OCI-LY7 (cell line): ENCODE data around the gene F8.

Experiments
- CTCF ChIP-seq: fragments of 200-600 bp; sonication (generic); conservative IDR thresholded peaks from 2 replicates; pipeline ENCODE4 v1.5.1; 2014; ENCODE audit warnings: mild to moderate bottlenecking, antibody characterized with exemption, low read length, moderate library complexity, mixed read lengths
- EZH2phosphoT487 ChIP-seq: fragments of 200-600 bp; sonication (generic); IDR thresholded peaks from 2 replicates; pipeline ENCODE4 v1.6.1; 2018; ENCODE audit warnings: low read depth, borderline replicate concordance, mild to moderate bottlenecking, mixed run types, antibody characterized with exemption, low read length, moderate library complexity, mixed read lengths

DNA sequence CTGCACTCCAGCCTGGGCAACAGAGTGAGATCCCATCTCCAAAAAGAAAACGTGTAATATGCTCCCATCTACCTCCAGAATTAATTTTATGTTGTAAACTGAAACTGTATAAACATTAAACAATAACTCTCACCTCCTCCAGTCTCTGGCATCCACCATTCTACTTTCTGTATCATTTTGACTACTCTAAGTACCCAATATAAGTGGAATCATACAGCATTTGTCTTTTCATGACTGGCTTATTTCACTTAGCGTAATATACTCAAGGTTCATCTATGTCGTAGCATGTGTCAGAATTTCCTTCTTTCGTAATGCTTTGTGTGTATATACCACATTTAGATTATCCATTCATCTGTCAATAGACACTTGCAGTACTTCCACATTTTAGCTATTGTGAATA, 20.6 kb downstream of the F8 start:
- no peak for TF ChIP-seq CTCF
- TF ChIP-seq EZH2phosphoT487 = no peak
